HT-29 (cell line): Measurements from ENCODE around the gene DHRS1. TPM values are rescaled to one million over a fixed set of nuclear protein-coding genes. Genes with fewer than 3 reads are reported as not detected.
A peak's percentile ranks its signal among the peaks of the same experiment; 100 is the strongest.

Source experiments
- DNase-seq: peaks from one replicate; pipeline ENCODE4 v3.0.0-alpha.2; 2015; ENCODE audit warnings: low spot score
- total RNA-seq: library from RNA; depleted of rRNA; stranded (reverse); fragments of >200 nt; shearing (Covaris generic); gene quantifications from 2 replicates; pipeline ENCODE4 v1.2.3, GENCODE V29; 2014

Gene DHRS1
- total RNA-seq, 1 experiment from 2014 or later = 19.7 TPM

GRCh38 chr14:24309538-24310264 is 10.1 kb upstream of the DHRS1 start, which contains the start of gene LTB4R2:
Gene LTB4R2, plus strand, starts transcription at chr14:24310140. Its CDS starts 525 bp downstream, at chr14:24310665.
- no peak for DNase-seq

GRCh38 chr14:24308342-24309124 is 9.0 kb upstream of the DHRS1 start:
- DNase-seq = no peak

DNA sequence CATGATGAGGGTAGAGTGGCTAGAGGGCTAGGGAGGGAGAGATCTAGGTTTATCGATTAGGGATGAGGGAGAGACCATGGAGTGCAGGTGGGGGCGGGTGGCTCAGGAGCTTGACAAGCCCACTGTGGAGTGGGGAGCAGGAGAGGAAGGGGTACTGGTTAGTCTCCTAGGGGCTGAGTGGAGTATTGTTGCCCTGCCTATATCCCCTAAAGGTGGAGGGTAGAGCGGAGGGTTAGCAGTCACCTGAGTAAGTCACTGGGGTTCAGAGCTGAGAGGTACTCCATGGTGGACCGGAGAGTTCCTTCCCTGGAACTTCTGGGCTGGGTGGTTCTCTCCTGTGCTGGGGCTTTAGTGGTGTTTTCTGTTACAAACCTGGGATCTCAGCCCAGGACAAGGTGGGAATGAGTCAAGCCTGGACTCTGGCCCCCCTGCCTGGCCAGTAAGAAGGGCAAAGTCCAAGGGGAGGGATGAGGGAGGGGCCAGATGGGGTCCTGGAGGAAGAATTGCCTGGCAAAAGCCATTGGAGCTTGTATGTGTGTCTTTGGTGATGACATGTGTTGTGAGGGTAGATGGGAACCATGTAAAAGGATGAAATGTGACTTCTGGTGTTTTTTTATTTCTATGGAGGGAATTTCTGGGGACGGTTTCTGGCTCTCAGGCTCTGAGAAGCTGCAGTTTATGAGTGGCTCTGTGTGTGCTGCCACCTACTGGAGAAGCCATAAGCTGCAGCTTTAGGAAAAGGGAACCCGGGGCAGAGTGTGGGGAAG is 8.2 kb upstream of the DHRS1 start, which contains the start of gene CIDEB:
CIDEB (minus strand) TSS at position 403 of the 767 bp plus-strand sequence; CDS start at position 284, 119 bp downstream.
- DNase-seq = peak; percentile 82

DNA sequence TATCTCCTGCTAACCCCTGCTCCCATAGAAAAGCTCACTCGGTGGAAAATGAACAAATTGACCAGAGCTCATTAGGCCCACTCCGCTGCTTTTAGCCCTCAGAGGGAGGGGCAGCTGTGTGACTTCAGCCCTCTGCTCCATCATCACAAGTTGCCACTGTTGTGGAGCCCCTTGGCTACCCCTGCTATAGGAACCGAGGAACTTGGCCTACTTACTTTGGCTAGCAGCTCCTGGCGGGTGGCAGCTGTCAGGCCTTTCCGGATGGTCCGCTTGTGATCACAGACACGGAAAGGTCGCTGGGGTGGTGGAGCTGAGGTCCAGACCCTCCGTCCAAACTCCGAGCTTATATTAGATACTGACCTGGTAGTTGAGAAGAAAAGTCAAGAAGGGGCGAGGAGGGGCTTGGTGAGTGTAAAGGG is 7.6 kb upstream of the DHRS1 start:
- DNase-seq = no peak

- no peak for DNase-seq
Observed at GRCh38 chr14:24304019-24304387, 4.4 kb upstream of the DHRS1 start.

DNA sequence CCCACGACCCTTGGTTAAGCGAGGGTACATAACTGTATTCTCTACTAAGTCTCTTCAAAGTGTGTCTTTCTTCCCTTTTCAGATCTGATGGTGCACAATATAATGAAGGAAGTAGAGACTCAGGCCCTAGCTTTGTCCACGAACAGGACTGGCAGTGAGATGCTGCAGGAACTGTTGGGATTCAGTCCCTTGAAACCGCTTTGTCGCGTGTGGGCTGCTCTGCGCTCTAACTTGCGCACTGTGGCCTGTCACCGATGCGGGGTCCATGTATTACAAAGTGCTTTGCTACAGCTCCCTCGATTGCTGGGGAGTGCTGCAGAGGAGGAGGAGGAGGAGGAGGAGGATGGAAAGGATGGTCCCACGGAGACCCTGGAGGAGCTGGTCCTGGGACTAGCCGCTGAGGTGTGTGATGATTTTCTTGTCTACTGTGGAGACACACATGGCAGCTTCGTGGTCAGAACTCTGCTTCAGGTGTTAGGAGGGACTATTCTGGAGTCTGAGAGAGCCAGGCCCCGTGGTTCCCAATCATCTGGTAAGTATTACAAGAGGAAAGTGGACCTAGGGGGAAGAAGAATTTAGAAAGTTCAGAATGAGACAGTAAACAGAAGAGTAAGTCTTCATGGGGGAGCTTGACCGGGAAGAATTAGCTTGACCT is 873 bp upstream of the DHRS1 start:
- no peak for DNase-seq

- peak; percentile 43 for DNase-seq
Observed at GRCh38 chr14:24298892-24299254, 707 bp downstream of the DHRS1 start.

DNA sequence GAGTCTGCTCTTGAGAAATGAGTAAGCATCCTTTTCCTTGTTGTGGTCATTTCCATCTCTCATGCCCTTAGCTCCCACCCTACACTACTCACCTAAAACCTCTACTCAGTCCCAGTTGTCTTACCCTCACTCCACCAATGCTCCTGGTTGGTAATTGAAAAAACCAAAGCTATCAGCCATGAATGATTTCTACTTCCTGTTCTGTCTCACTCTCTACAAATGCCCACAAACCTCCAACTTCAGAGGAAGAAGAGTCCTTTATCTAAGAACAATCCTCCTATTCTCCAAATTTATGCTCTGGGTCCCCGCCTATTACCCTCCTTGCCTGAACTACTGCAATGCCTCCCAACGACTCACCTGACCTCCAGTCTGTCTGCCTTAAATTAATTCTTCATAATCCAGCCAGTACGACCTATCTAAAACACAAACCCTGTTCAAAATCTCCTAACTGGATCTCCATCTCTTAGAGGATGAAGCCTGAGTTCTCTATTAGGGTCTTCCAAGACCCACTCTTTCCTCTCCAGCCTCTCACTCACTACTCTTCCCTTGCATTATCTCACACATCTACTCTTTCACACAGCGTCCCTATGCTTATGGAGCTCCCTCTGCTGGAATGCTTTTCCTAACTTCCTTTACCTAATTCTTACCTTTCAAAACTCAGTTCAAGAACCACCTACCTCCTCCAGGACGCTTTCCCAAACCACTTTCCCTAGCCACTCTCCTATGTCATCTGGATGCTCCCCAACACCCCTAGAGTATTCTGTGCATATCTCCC is 2.2 kb downstream of the DHRS1 start:
- peak; percentile 59 for DNase-seq

GRCh38 chr14:24296341-24297157 is 3.0 kb downstream of the DHRS1 start:
- DNase-seq = peak; percentile 59

GRCh38 chr14:24293525-24293924 is 6.1 kb downstream of the DHRS1 start:
- no peak for DNase-seq

GRCh38 chr14:24292118-24292807 is 7.3 kb downstream of the DHRS1 start:
- no peak for DNase-seq

DNA sequence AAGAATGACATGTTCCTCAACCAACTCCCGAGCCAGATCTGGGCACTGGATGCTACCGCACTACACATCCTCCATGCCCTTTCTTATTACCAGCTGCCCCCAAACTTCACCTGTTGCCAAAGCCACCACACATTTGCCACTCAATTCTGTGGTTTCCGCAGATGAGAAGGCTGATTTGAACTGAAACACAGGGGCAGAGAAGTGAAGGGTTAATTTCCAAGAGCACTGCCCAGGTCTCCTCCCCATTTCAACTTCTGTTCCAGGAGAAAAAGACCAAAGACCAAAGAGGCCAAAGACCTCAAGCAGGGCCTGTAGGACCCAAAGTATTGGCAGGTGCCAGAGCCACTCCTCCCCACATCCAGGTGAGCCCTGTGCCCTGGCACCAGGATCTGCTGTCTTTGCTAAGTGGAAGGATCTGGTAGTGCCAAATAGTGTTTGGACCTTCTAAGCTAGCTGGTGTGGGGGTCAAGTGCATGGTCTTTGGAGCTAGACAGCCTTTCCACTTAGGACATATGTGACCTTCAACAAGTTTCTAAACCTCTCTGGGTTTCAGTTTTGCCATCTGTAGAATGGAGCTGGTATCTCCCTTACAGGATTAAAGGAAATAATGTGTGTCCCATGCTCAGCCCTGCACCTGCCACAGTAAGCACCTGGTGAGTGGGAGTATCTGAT is 8.0 kb downstream of the DHRS1 start:
- DNase-seq = no peak

- no peak for DNase-seq
Observed at GRCh38 chr14:24290746-24291145, 8.8 kb downstream of the DHRS1 start.

DNA sequence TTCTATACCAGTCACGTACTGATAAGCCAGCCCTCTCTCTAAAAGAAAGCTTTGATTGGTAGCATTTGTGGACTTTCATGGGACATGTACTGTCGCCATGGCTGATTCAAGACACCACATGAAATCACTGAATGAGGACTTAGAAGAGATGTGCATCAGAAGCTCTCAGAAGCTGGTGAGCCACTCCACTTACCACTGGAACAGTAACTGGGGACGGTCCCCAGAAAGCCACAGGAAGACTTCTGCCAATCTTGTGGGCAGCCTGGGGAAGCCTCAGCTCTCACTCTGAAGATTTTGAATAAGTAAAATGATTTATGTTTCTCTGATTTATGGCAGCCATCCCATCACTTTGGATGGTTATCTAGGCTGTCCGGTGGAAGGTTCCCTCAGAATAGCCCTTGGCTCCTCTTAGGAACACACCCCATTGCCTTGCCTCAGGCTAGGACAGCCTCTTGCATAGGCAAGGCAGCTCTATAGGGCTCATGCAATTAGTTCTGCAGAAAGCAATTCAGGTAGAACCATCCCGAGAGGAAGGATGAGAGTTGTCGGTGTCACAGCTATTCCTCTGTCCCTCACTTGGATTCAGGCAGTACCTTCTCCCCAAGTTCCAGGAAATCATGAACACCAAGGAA is 9.8 kb downstream of the DHRS1 start:
- DNase-seq = no peak

- no peak for DNase-seq
Observed at GRCh38 chr14:24286996-24287395, 12.6 kb downstream of the DHRS1 start.

DNA sequence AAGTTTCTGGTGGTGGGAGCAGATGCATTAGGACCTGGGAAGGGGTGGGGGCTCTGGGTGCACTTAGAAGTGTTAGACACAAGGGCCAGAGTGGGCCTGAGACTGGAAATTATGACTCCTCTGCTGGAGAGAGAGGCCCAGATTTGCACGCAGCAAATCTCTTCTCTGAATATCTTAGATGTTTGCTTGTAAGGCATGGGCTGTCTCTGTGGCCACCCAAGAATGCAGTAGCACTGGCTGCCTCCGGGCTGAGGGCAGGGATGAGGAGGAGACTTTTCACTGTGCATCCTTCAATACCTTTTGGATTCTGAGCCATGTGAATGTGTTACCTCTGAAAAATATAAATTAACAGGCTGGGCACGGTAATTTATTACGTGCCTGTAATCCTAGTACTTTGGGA is 14.2 kb downstream of the DHRS1 start:
- no peak for DNase-seq

GRCh38 chr14:24284501-24285035 is 15.0 kb downstream of the DHRS1 start:
- no peak for DNase-seq
